ENCODE data around the gene GORAB.

- TF ChIP-seq CTCF (IDR thresholded peaks at IDR 0.05), result no peak
- TF ChIP-seq POLR2A (IDR thresholded peaks at IDR 0.05), result no peak
Observed at GRCh38 chr1:170594066-170594626, 62.2 kb downstream of the GORAB start.
